ENCODE measurements around the gene TNFRSF6B. TPM values are rescaled to one million over a fixed set of nuclear protein-coding genes. Genes with fewer than 3 reads are reported as not detected.
"Not testable (repeated sequence)": the region's sequence is repeated elsewhere in the genome, so short reads cannot be mapped to it uniquely, and the experiment has no call there.

The TNFRSF6B gene
- total RNA-seq, 1 donor from 2014 or later: not detected

- Mint-ChIP-seq H3K27me3 (ENCODE audit: unreplicated experiment) (peaks cover 15% of the 10 kb centered on the region), H3K36me3 (ENCODE audit: low read depth, unreplicated experiment) (no peaks in the 10 kb centered on the region), H3K4me3 (ENCODE audit: unreplicated experiment) (peak overlapping the region; percentile 96), H3K27ac (ENCODE audit: unreplicated experiment) (no peak overlapping the region), H3K4me1 (ENCODE audit: unreplicated experiment) (peaks cover 18% of the 10 kb centered on the region), H3K9me3 (ENCODE audit: unreplicated experiment) (no peaks in the 10 kb centered on the region)
- no peak for DNase-seq (ENCODE audit: low spot score)
- no peak for TF ChIP-seq CTCF (IDR thresholded peaks at IDR 0.05; ENCODE audit: unreplicated experiment)
Measured at GRCh38 chr20:63659370-63659769, 37.1 kb upstream of the TNFRSF6B start.

DNA sequence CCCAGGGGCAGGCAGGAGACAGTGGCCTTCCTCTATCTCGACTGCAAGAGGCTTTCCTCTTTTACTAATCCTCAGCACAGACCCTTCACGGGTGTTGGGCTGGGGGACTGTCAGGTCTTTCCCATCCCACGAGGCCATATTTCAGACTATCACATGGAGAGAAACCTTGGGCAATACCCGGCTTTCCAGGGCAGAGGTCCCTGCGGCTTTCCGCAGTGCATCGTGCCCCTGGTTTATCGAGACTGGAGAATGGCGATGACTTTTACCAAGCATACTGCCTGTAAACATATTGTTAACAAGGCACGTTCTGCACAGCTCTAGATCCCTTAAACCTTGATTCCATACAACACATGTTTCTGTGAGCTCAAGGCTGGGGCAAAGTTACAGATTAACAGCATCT, 36.3 kb upstream of the TNFRSF6B start:
- not testable (repeated sequence) for H3K36me3 Mint-ChIP-seq (ENCODE audit: low read depth, unreplicated experiment); H3K27ac Mint-ChIP-seq (ENCODE audit: unreplicated experiment); H3K9me3 Mint-ChIP-seq (ENCODE audit: unreplicated experiment); DNase-seq (ENCODE audit: low spot score)
- Mint-ChIP-seq H3K27me3 (ENCODE audit: unreplicated experiment) (peaks cover 18% of the 10 kb centered on the region), H3K4me1 (ENCODE audit: unreplicated experiment) (peaks cover 18% of the 10 kb centered on the region), H3K4me3 (ENCODE audit: unreplicated experiment) (peak overlapping the region; percentile 96)

DNA sequence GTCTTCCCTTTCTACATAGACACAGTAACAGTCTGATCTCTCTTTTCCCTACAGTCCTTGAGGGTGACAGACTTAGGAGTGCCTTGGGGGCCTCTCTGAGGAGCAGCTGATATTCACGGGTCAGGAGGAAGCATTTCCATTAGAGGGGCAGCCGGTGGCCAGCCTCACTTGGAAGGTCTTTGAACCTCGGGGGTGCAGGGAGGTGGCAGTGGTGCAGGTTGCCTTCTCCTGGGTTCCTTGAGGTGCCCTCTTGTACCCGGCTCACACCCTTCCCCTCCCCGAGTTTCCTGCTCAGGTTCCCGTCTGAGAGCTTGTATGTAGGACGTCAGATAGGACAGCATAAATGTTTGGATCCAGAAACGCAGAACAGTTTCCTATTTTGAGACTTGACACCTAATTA, 35.8 kb upstream of the TNFRSF6B start:
- no peak overlapping the region for H3K27ac Mint-ChIP-seq (ENCODE audit: unreplicated experiment)
- H3K36me3 Mint-ChIP-seq (ENCODE audit: low read depth, unreplicated experiment): peaks cover 4% of the 10 kb centered on the region
- H3K4me1 Mint-ChIP-seq (ENCODE audit: unreplicated experiment): peaks cover 18% of the 10 kb centered on the region
- H3K4me3 Mint-ChIP-seq (ENCODE audit: unreplicated experiment): no peak overlapping the region
- no peak for DNase-seq (ENCODE audit: low spot score)
- no peak for TF ChIP-seq CTCF (IDR thresholded peaks at IDR 0.05; ENCODE audit: unreplicated experiment)
- peaks cover 18% of the 10 kb centered on the region for H3K27me3 Mint-ChIP-seq (ENCODE audit: unreplicated experiment)
- H3K9me3 Mint-ChIP-seq (ENCODE audit: unreplicated experiment): no peaks in the 10 kb centered on the region

GRCh38 chr20:63661108-63661507, 35.3 kb upstream of the TNFRSF6B start:
- DNase-seq (ENCODE audit: low spot score): no peak
- no peak for TF ChIP-seq CTCF (IDR thresholded peaks at IDR 0.05; ENCODE audit: unreplicated experiment)
- Mint-ChIP-seq H3K27me3 (ENCODE audit: unreplicated experiment) (peaks cover 18% of the 10 kb centered on the region), H3K36me3 (ENCODE audit: low read depth, unreplicated experiment) (peaks cover 5% of the 10 kb centered on the region), H3K27ac (ENCODE audit: unreplicated experiment) (no peak overlapping the region), H3K4me1 (ENCODE audit: unreplicated experiment) (peaks cover 18% of the 10 kb centered on the region), H3K9me3 (ENCODE audit: unreplicated experiment) (no peaks in the 10 kb centered on the region), H3K4me3 (ENCODE audit: unreplicated experiment) (no peak overlapping the region)

DNA sequence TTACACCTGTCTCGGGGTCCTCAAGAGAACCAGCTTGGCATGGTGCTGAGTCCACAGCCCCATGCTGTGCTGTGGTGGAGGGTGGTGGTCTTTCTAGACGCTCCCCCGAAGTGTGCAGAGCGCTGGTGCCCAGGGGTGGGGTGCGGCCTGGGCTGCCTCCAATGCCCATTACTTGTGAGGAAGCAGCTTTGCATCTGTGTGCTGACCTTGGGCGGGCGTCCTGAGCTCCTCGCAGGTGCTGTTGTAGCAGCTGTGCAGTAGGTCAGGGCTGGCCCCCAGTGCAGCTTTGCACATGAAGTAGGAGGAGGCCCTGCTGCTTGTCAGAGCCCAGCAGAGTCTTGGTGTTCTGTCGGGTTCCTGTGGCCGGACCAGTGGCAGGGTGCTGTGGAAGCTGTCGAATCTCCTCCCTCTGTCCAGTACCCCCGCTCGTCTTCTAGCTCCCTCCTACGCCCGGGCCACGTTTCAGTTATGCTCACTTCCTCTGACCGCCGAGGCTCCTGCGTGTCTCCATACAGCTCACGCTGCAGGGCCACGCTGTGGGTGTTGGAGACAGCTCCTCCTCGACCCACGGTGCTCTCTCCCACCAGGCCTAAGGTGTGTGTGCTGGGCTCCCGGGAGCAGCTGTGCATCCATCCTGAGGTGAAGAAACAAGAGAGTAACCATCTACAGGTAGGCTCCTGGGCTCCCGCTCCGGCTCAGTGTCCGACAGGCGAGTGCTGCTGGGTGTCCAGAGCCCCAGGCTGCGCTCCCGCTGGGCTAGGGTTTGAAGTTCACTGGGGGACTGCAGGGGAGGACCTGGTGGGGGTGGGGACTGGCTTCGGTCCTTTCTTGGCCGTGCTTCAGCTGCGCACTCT, 34.3 kb upstream of the TNFRSF6B start:
- TF ChIP-seq CTCF (IDR thresholded peaks at IDR 0.05; ENCODE audit: unreplicated experiment): no peak
- no peak overlapping the region for H3K4me3 Mint-ChIP-seq (ENCODE audit: unreplicated experiment)
- no peak for DNase-seq (ENCODE audit: low spot score)
- H3K27me3 Mint-ChIP-seq (ENCODE audit: unreplicated experiment): peaks cover 16% of the 10 kb centered on the region
- H3K4me1 Mint-ChIP-seq (ENCODE audit: unreplicated experiment): peaks cover 18% of the 10 kb centered on the region
- H3K9me3 Mint-ChIP-seq (ENCODE audit: unreplicated experiment): no peaks in the 10 kb centered on the region
- H3K27ac Mint-ChIP-seq (ENCODE audit: unreplicated experiment): no peak overlapping the region
- peaks cover 7% of the 10 kb centered on the region for H3K36me3 Mint-ChIP-seq (ENCODE audit: low read depth, unreplicated experiment)

All from endothelial cell (in vitro differentiated cells).